SK-N-SH (cell line): ENCODE measurements around the gene XXYLT1. TPM values are rescaled to one million over a fixed set of nuclear protein-coding genes. Genes with fewer than 3 reads are reported as not detected.

Experiments
- CTCF ChIA-PET: fragments of 300-600, 350-600 bp; formaldehyde crosslinking; extraction: SDS; loops from one replicate; lab custom pipeline; 2021; lab: Yijun Ruan, JAX
- POLR2A ChIA-PET: fragments of 350-600 bp; sonication (Branson Sonifier 250); formaldehyde crosslinking; extraction: SDS; loops from one replicate; lab custom pipeline; 2020; ENCODE audit warnings: antibody characterized with exemption, inconsistent platforms; lab: Yijun Ruan, JAX
- DNase-seq: peaks from one replicate; pipeline ENCODE4 v3.0.0; 2012
- H2AFZ ChIP-seq: fragments of 200-600 bp; sonication (generic); 2 replicates; pipeline ENCODE4 v1.8.1; 2016; ENCODE audit warnings: antibody characterized with exemption, mild to moderate bottlenecking, low read depth
- H3F3A ChIP-seq: fragments of 200-600 bp; sonication (generic); replicated peaks from 2 replicates; pipeline ENCODE3; 2016; ENCODE audit warnings: antibody characterized with exemption, mild to moderate bottlenecking; ENCODE audit not compliant: insufficient read depth
- H3K27ac ChIP-seq, 2 experiments: fragments of 200-500 bp in 1 of 2; fragments of 200-600 bp in 1 of 2; sonication (Bioruptor generic) in 1 of 2; sonication (generic), shearing (Covaris generic) in 1 of 2; 2 replicates each; pipeline versions ENCODE4 v1.5.1 to v1.6.1; 2014 to 2016; ENCODE audit warnings: low read depth in 2 of 2, inconsistent platforms in 1 of 2, low read length in 1 of 2, mild to moderate bottlenecking in 1 of 2, mixed read lengths in 1 of 2
- H3K27me3 ChIP-seq: fragments of 200-600 bp; sonication (generic), shearing (Covaris generic); 2 replicates; pipeline ENCODE4 v1.6.1; 2016; ENCODE audit warnings: mixed run types; ENCODE audit not compliant: insufficient read depth
- H3K36me3 ChIP-seq, 2 experiments: fragments of 200-500 bp in 1 of 2; fragments of 200-600 bp in 1 of 2; sonication (Bioruptor generic) in 1 of 2; sonication (generic) in 1 of 2; replicated peaks in 1 of 2; 2 replicates each; pipeline versions ENCODE3 to v1.5.1; 2014 to 2016; ENCODE audit warnings: low read length in 1 of 2, mild to moderate bottlenecking in 1 of 2; ENCODE audit not compliant: insufficient read depth in 2 of 2, control insufficient read depth in 1 of 2
- H3K4me1 ChIP-seq, 2 experiments: fragments of 200-500 bp in 1 of 2; fragments of 200-600 bp in 1 of 2; sonication (Bioruptor generic) in 1 of 2; sonication (generic), shearing (Covaris generic) in 1 of 2; 2 replicates each; pipeline versions ENCODE4 v1.5.1 to v1.6.1; 2014 to 2016; ENCODE audit warnings: low read depth in 1 of 2, low read length in 1 of 2, mixed run types in 1 of 2; ENCODE audit not compliant: insufficient read depth in 2 of 2, control insufficient read depth in 1 of 2
- H3K4me2 ChIP-seq: fragments of 200-600 bp; sonication (generic), shearing (Covaris generic); 2 replicates; pipeline ENCODE4 v1.6.1; 2017; ENCODE audit warnings: mixed run types
- H3K4me3 ChIP-seq, 2 experiments: fragments of 200-500 bp in 1 of 2; fragments of 200-600 bp in 1 of 2; sonication (Bioruptor generic) in 1 of 2; sonication (generic), shearing (Covaris generic) in 1 of 2; 2 replicates each; pipeline versions ENCODE4 v1.5.1 to v1.8.1; 2014 to 2016; ENCODE audit warnings: low read depth in 2 of 2, inconsistent platforms in 1 of 2, low read length in 1 of 2, mild to moderate bottlenecking in 1 of 2, mixed read lengths in 1 of 2, moderate library complexity in 1 of 2
- H3K79me2 ChIP-seq: fragments of 200-600 bp; sonication (generic); 2 replicates; pipeline ENCODE4 v1.8.1; 2017; ENCODE audit warnings: mild to moderate bottlenecking; ENCODE audit not compliant: insufficient read depth
- H3K9ac ChIP-seq: fragments of 200-600 bp; sonication (generic); 2 replicates; pipeline ENCODE4 v1.6.1; 2017; ENCODE audit warnings: mixed run types
- H3K9me2 ChIP-seq: fragments of 200-600 bp; sonication (generic); 2 replicates; pipeline ENCODE4 v1.6.1; 2017; ENCODE audit warnings: mixed run types
- H3K9me3 ChIP-seq: fragments of 200-600 bp; sonication (generic); 2 replicates; pipeline ENCODE4 v1.6.1; 2017; ENCODE audit warnings: mixed run types, mild to moderate bottlenecking, moderate library complexity
- H4K20me1 ChIP-seq: fragments of 200-600 bp; sonication (generic); 2 replicates; pipeline ENCODE4 v1.6.1; 2017; ENCODE audit warnings: mild to moderate bottlenecking, mixed run types; ENCODE audit not compliant: insufficient read depth
- CHD2 ChIP-seq: fragments of 150-350 bp; IDR thresholded peaks from 2 replicates; pipeline ENCODE4 v1.6.1; 2018; ENCODE audit warnings: low read length; ENCODE audit not compliant: partially characterized antibody
- ELF1 ChIP-seq: IDR thresholded peaks from 2 replicates; pipeline ENCODE4 v1.4.0; 2012
- EP300 ChIP-seq, 2 experiments: IDR thresholded peaks; 2 replicates each; pipeline versions ENCODE4 v1.4.0 to v1.6.1; 2012; ENCODE audit warnings: borderline replicate concordance in 1 of 2, low read depth in 1 of 2, low read length in 1 of 2
- EZH2phosphoT487 ChIP-seq: fragments of 200-600 bp; sonication (generic); IDR thresholded peaks from 2 replicates; pipeline ENCODE4 v1.6.1; 2017; ENCODE audit warnings: low read depth, mixed run types, mild to moderate bottlenecking, antibody characterized with exemption, moderate library complexity, borderline replicate concordance
- FOSL2 ChIP-seq: IDR thresholded peaks from 2 replicates; pipeline ENCODE4 v1.4.0; 2012; ENCODE audit warnings: low read depth, mild to moderate bottlenecking, moderate library complexity, borderline replicate concordance
- FOXM1 ChIP-seq: IDR thresholded peaks from 2 replicates; pipeline ENCODE4 v1.4.0; 2012; ENCODE audit warnings: low read depth, mild to moderate bottlenecking
- GABPA ChIP-seq: IDR thresholded peaks from 2 replicates; pipeline ENCODE4 v1.4.0; 2012; ENCODE audit warnings: low read depth, mild to moderate bottlenecking
- JUND ChIP-seq: IDR thresholded peaks from 2 replicates; pipeline ENCODE4 v1.4.0; 2012
- MEF2A ChIP-seq: IDR thresholded peaks from 2 replicates; pipeline ENCODE4 v1.4.0; 2012; ENCODE audit warnings: low read depth, borderline replicate concordance
- MXI1 ChIP-seq: IDR thresholded peaks from 2 replicates; pipeline ENCODE4 v1.6.1; 2012; ENCODE audit warnings: mild to moderate bottlenecking, low read depth, low read length, improper control_type of control experiment
- NRF1 ChIP-seq: IDR thresholded peaks from 2 replicates; pipeline ENCODE4 v1.6.1; 2012; ENCODE audit warnings: low read depth, mild to moderate bottlenecking, low read length
- POLR2AphosphoS5 ChIP-seq: IDR thresholded peaks from 2 replicates; pipeline ENCODE4 v1.6.1; 2012; ENCODE audit warnings: low read depth, low read length
- RAD21 ChIP-seq: IDR thresholded peaks from 2 replicates; pipeline ENCODE4 v1.6.1; 2012; ENCODE audit warnings: mild to moderate bottlenecking, low read length
- RCOR1 ChIP-seq: fragments of 150-350 bp; IDR thresholded peaks from 2 replicates; pipeline ENCODE4 v1.6.1; 2017; ENCODE audit warnings: antibody characterized with exemption, low read length
- RFX5 ChIP-seq: IDR thresholded peaks from 2 replicates; pipeline ENCODE4 v1.6.1; 2012; ENCODE audit warnings: mild to moderate bottlenecking, improper control_type of control experiment, low read length
- RXRA ChIP-seq: IDR thresholded peaks from 2 replicates; pipeline ENCODE4 v1.4.0; 2012; ENCODE audit warnings: low read depth, mild to moderate bottlenecking, borderline replicate concordance
- SIN3A ChIP-seq: IDR thresholded peaks from 2 replicates; pipeline ENCODE4 v1.6.1; 2012; ENCODE audit warnings: low read depth, mild to moderate bottlenecking, low read length, moderate library complexity, borderline replicate concordance
- SMC3 ChIP-seq: IDR thresholded peaks from 2 replicates; pipeline ENCODE4 v1.6.1; 2012; ENCODE audit warnings: low read depth, low read length, improper control_type of control experiment
- TAF1 ChIP-seq: IDR thresholded peaks from 2 replicates; pipeline ENCODE4 v1.6.1; 2012; ENCODE audit warnings: low read depth, mild to moderate bottlenecking, low read length, moderate library complexity, borderline replicate concordance
- TCF12 ChIP-seq: IDR thresholded peaks from 2 replicates; pipeline ENCODE4 v1.4.0; 2012
- USF1 ChIP-seq: IDR thresholded peaks from 2 replicates; pipeline ENCODE4 v1.4.0; 2012; ENCODE audit warnings: low read depth, borderline replicate concordance
- USF2 ChIP-seq: fragments of 150-350 bp; IDR thresholded peaks from 2 replicates; pipeline ENCODE4 v1.6.1; 2017; ENCODE audit warnings: antibody characterized with exemption, low read length, low read depth, borderline replicate concordance
- WGBS: methylation state at CpG from one replicate; pipeline ENCODE4 v1.1.6; 2017; ENCODE audit warnings: low lambda C conversion rate; 5-methylcytosine and 5-hydroxymethylcytosine counted together
- polyA plus RNA-seq, 3 experiments: library from polyadenylated mRNA; depleted of rRNA; stranded (reverse); fragments of >200 nt; gene quantifications; 2 replicates each; pipeline ENCODE4 v1.2.3, GENCODE V29; 2012
- TF ChIP-seq, protein P1 (sequence below): IDR thresholded peaks from 2 replicates; pipeline ENCODE4 v1.4.0; 2012; ENCODE audit warnings: low read depth, borderline replicate concordance
- TF ChIP-seq, protein P2 (sequence below): IDR thresholded peaks from 2 replicates; pipeline ENCODE4; 2012
- TF ChIP-seq, protein P3 (sequence below): fragments of 200-600 bp; sonication (generic); IDR thresholded peaks from 2 replicates; pipeline ENCODE4 v1.6.1; 2017; ENCODE audit warnings: antibody characterized with exemption, mild to moderate bottlenecking, moderate library complexity

XXYLT1 gene
- polyA plus RNA-seq, 1 of the 3 experiments (the other 2 are of a cell fraction), result 22.6 TPM

GRCh38 chr3:195196266-195196665 is 74.7 kb downstream of the XXYLT1 start:
- Histone ChIP-seq H3K4me3 (no peak overlapping the region), H2AFZ (no peak overlapping the region), H3K4me2 (peak overlapping the region; percentile 72), H3K36me3 (no peaks in the 10 kb centered on the region), H3F3A (peaks cover 31% of the 10 kb centered on the region), H3K4me1 (peaks cover 16 to 42% of the 10 kb centered on the region in 2 experiments), H3K27me3 (no peaks in the 10 kb centered on the region), H4K20me1 (no peaks in the 10 kb centered on the region), H3K27ac (peak overlapping the region; percentile 76 to 87), H3K9ac (peak overlapping the region; percentile 11; the same call in 1 of the 2 replicates), H3K9me3 (peaks cover 5% of the 10 kb centered on the region; the same call in 1 of the 2 replicates), H3K79me2 (peaks cover 42% of the 10 kb centered on the region), H3K9me2 (no peaks in the 10 kb centered on the region)
- ChIA-PET POLR2A (no interaction called here), CTCF (interaction anchor here (0.9 to 2.1 kb wide), 5 partner anchors 9 to 60 kb away, joined by 3 to 4 read pairs (median 3); no protein-coding TSS in a partner anchor)
- DNase-seq, result peak; percentile 48
- 48% methylated on average over 5 of the region's 5 CpGs for WGBS
- TF ChIP-seq USF2, result no peak
- TF ChIP-seq TCF12, result peak; percentile 57
- peak; percentile 22; the same call in 1 of the 2 replicates for TF ChIP-seq JUND
- no peak for TF ChIP-seq USF1
- peak; percentile 2 for TF ChIP-seq RAD21
- TF ChIP-seq ELF1, result no peak
- no peak for TF ChIP-seq EP300 (IDR thresholded peaks at IDR 0.05; ENCODE audit: borderline replicate concordance in 1 of 2, low read depth in 1 of 2, low read length in 1 of 2)
- TF ChIP-seq SIN3A, result no peak
- no peak for TF ChIP-seq CHD2
- TF ChIP-seq FOXM1, result no peak
- TF ChIP-seq GABPA, result no peak
- no peak for TF ChIP-seq NRF1
- TF ChIP-seq, protein P1, sequence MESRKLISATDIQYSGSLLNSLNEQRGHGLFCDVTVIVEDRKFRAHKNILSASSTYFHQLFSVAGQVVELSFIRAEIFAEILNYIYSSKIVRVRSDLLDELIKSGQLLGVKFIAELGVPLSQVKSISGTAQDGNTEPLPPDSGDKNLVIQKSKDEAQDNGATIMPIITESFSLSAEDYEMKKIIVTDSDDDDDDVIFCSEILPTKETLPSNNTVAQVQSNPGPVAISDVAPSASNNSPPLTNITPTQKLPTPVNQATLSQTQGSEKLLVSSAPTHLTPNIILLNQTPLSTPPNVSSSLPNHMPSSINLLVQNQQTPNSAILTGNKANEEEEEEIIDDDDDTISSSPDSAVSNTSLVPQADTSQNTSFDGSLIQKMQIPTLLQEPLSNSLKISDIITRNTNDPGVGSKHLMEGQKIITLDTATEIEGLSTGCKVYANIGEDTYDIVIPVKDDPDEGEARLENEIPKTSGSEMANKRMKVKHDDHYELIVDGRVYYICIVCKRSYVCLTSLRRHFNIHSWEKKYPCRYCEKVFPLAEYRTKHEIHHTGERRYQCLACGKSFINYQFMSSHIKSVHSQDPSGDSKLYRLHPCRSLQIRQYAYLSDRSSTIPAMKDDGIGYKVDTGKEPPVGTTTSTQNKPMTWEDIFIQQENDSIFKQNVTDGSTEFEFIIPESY, result no peak
- TF ChIP-seq, protein P2, sequence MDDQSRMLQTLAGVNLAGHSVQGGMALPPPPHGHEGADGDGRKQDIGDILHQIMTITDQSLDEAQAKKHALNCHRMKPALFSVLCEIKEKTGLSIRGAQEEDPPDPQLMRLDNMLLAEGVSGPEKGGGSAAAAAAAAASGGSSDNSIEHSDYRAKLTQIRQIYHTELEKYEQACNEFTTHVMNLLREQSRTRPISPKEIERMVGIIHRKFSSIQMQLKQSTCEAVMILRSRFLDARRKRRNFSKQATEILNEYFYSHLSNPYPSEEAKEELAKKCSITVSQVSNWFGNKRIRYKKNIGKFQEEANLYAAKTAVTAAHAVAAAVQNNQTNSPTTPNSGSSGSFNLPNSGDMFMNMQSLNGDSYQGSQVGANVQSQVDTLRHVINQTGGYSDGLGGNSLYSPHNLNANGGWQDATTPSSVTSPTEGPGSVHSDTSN, result no peak; the same call in 1 of the 2 replicates
- TF ChIP-seq TAF1, result no peak
- peak; percentile 64; the same call in 1 of the 2 replicates for TF ChIP-seq FOSL2
- no peak for TF ChIP-seq MEF2A
- TF ChIP-seq POLR2AphosphoS5, result no peak
- no peak for TF ChIP-seq EZH2phosphoT487
- TF ChIP-seq RFX5, result no peak
- TF ChIP-seq MXI1, result no peak
- no peak for TF ChIP-seq SMC3
- TF ChIP-seq RXRA, result no peak
- TF ChIP-seq RCOR1, result no peak
- TF ChIP-seq, protein P3, sequence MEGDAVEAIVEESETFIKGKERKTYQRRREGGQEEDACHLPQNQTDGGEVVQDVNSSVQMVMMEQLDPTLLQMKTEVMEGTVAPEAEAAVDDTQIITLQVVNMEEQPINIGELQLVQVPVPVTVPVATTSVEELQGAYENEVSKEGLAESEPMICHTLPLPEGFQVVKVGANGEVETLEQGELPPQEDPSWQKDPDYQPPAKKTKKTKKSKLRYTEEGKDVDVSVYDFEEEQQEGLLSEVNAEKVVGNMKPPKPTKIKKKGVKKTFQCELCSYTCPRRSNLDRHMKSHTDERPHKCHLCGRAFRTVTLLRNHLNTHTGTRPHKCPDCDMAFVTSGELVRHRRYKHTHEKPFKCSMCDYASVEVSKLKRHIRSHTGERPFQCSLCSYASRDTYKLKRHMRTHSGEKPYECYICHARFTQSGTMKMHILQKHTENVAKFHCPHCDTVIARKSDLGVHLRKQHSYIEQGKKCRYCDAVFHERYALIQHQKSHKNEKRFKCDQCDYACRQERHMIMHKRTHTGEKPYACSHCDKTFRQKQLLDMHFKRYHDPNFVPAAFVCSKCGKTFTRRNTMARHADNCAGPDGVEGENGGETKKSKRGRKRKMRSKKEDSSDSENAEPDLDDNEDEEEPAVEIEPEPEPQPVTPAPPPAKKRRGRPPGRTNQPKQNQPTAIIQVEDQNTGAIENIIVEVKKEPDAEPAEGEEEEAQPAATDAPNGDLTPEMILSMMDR, result no peak
